ENCODE data around the gene LRRN4.

DNA sequence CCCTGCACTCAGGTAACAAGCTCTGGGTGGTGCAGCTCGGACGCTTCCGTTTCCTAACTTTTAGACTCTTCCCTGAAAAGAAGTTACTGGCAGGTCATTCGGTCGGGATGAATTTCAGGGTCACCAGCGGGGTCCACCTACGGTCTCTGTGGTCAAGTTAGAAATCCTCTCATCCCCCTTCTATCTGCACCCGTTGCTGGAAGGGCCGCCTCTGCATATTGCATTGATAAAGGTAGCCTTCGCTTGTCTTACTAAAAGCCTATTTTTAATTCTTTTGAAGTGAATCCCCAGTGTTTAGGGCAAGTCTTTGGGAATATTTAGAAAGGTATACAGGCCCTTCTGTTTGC is 47.3 kb downstream of the LRRN4 start:
- TF ChIP-seq POLR2A (IDR thresholded peaks at IDR 0.05) = no peak
- TF ChIP-seq, protein P1, sequence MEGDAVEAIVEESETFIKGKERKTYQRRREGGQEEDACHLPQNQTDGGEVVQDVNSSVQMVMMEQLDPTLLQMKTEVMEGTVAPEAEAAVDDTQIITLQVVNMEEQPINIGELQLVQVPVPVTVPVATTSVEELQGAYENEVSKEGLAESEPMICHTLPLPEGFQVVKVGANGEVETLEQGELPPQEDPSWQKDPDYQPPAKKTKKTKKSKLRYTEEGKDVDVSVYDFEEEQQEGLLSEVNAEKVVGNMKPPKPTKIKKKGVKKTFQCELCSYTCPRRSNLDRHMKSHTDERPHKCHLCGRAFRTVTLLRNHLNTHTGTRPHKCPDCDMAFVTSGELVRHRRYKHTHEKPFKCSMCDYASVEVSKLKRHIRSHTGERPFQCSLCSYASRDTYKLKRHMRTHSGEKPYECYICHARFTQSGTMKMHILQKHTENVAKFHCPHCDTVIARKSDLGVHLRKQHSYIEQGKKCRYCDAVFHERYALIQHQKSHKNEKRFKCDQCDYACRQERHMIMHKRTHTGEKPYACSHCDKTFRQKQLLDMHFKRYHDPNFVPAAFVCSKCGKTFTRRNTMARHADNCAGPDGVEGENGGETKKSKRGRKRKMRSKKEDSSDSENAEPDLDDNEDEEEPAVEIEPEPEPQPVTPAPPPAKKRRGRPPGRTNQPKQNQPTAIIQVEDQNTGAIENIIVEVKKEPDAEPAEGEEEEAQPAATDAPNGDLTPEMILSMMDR (IDR thresholded peaks at IDR 0.05) = no peak

Measured in gastroesophageal sphincter (tissue), 3 donors.